ENCODE measurements around the gene RABL2A. TPM values are rescaled to one million over a fixed set of nuclear protein-coding genes. Genes with fewer than 3 reads are reported as not detected.
"Not testable (repeated sequence)": the region's sequence is repeated elsewhere in the genome, so short reads cannot be mapped to it uniquely, and the experiment has no call there.

Gene RABL2A
- total RNA-seq, 2 donors from 2014 or later = 1.7 to 2.7 TPM

- H3K9me3 ChIP-seq; H3K36me3 ChIP-seq; DNase-seq (ENCODE audit: low spot score); H3K4me1 ChIP-seq; H3K27me3 ChIP-seq; H3K4me3 ChIP-seq: not testable (repeated sequence)
- peak overlapping the region in 1 of 2 donors; percentile 7 for H3K27ac ChIP-seq
Measured at GRCh38 chr2:113598738-113599137, 28.3 kb upstream of the RABL2A start.

- H3K4me3 ChIP-seq; DNase-seq (ENCODE audit: low spot score); H3K36me3 ChIP-seq; H3K27me3 ChIP-seq; H3K4me1 ChIP-seq; H3K9me3 ChIP-seq: not testable (repeated sequence)
- peak overlapping the region in 1 of 2 donors; percentile 11 for H3K27ac ChIP-seq
Measured at GRCh38 chr2:113599208-113599607, 27.9 kb upstream of the RABL2A start.

GRCh38 chr2:113602040-113602769 lies 24.9 kb upstream of the RABL2A start:
- not testable (repeated sequence) for H3K36me3 ChIP-seq; H3K27me3 ChIP-seq; H3K27ac ChIP-seq; DNase-seq (ENCODE audit: low spot score); H3K4me1 ChIP-seq; H3K4me3 ChIP-seq; H3K9me3 ChIP-seq
- TF ChIP-seq CTCF (IDR thresholded peaks at IDR 0.05) = peak; percentile 37 to 56

GRCh38 chr2:113602869-113603466 lies 24.1 kb upstream of the RABL2A start:
- Histone ChIP-seq H3K27ac (peak overlapping the region; percentile 86 to 87), H3K4me1 (peaks cover 0 to 6% of the 10 kb centered on the region in 2 donors), H3K9me3 (no peaks in the 10 kb centered on the region), H3K27me3 (no peaks in the 10 kb centered on the region), H3K4me3 (peak overlapping the region; percentile 42 to 69), H3K36me3 (no peaks in the 10 kb centered on the region)
- no peak for DNase-seq (ENCODE audit: low spot score)
- no peak for TF ChIP-seq CTCF (IDR thresholded peaks at IDR 0.05)

- peak overlapping the region; percentile 65 to 69 for H3K4me3 ChIP-seq
- H3K36me3 ChIP-seq, H3K9me3 ChIP-seq, H3K27me3 ChIP-seq, H3K4me1 ChIP-seq: not testable (repeated sequence)
- H3K27ac ChIP-seq = peak overlapping the region; percentile 87 to 91
- DNase-seq (ENCODE audit: low spot score) = peak; percentile 84
Measured at GRCh38 chr2:113603467-113604084, 23.5 kb upstream of the RABL2A start.

GRCh38 chr2:113604085-113604477 lies 23.0 kb upstream of the RABL2A start:
- not testable (repeated sequence) for H3K27me3 ChIP-seq
- TF ChIP-seq CTCF (IDR thresholded peaks at IDR 0.05) = peak; percentile 97 to 100

GRCh38 chr2:113604661-113605060 lies 22.4 kb upstream of the RABL2A start:
- H3K36me3 ChIP-seq, H3K4me3 ChIP-seq: not testable (repeated sequence)
- peak overlapping the region in 1 of 2 donors; percentile 91 for H3K27ac ChIP-seq

More at GRCh38 chr2:113604085-113604477, 23.0 kb upstream of the RABL2A start:
- peak overlapping the region; percentile 65 to 69 for H3K4me3 ChIP-seq
- H3K4me1 ChIP-seq, H3K36me3 ChIP-seq, H3K9me3 ChIP-seq: not testable (repeated sequence)
- peak; percentile 95 for DNase-seq (ENCODE audit: low spot score)
- H3K27ac ChIP-seq = peak overlapping the region; percentile 87 to 91

GRCh38 chr2:113606036-113606435 lies 21.0 kb upstream of the RABL2A start:
- DNase-seq (ENCODE audit: low spot score); H3K36me3 ChIP-seq; H3K27me3 ChIP-seq; H3K4me1 ChIP-seq; H3K27ac ChIP-seq; H3K9me3 ChIP-seq; H3K4me3 ChIP-seq: not testable (repeated sequence)

More at GRCh38 chr2:113604661-113605060, 22.4 kb upstream of the RABL2A start:
- H3K4me1 ChIP-seq; H3K9me3 ChIP-seq; DNase-seq (ENCODE audit: low spot score); H3K27me3 ChIP-seq: not testable (repeated sequence)

GRCh38 chr2:113609822-113610221 lies 17.2 kb upstream of the RABL2A start:
- H3K4me1 ChIP-seq; DNase-seq (ENCODE audit: low spot score); H3K27ac ChIP-seq; H3K36me3 ChIP-seq; H3K27me3 ChIP-seq; H3K9me3 ChIP-seq; H3K4me3 ChIP-seq: not testable (repeated sequence)

- H3K4me3 ChIP-seq; H3K4me1 ChIP-seq; H3K36me3 ChIP-seq; H3K9me3 ChIP-seq; DNase-seq (ENCODE audit: low spot score); H3K27ac ChIP-seq; H3K27me3 ChIP-seq: not testable (repeated sequence)
Measured at GRCh38 chr2:113621002-113621401, 6.1 kb upstream of the RABL2A start.

GRCh38 chr2:113625906-113626305 lies 1.2 kb upstream of the RABL2A start:
- DNase-seq (ENCODE audit: low spot score); H3K9me3 ChIP-seq; H3K4me1 ChIP-seq; H3K27ac ChIP-seq; H3K36me3 ChIP-seq; H3K27me3 ChIP-seq; H3K4me3 ChIP-seq: not testable (repeated sequence)
